Tibial nerve (tissue), 4 donors: Measurements from ENCODE around the gene PLXNA4. TPM values are rescaled to one million over a fixed set of nuclear protein-coding genes. Genes with fewer than 3 reads are reported as not detected.

ENCODE experiments used
- DNase-seq, 2 donors: peaks; one replicate each; pipeline ENCODE4 v3.0.0-alpha.2; 2019; ENCODE audit warnings: low spot score in 2 of 2
- H3K27ac ChIP-seq, 4 donors: fragments of 200-600 bp; sonication (generic) in 3 of 4; one replicate each; pipeline ENCODE4 v1.5.1; 2017 to 2019; ENCODE audit warnings: mild to moderate bottlenecking in 1 of 4
- H3K27me3 ChIP-seq, 2 donors: fragments of 200-600 bp; sonication (generic) in 1 of 2; one replicate each; pipeline versions ENCODE4 v1.5.1 to v1.6.0; 2017 to 2019
- H3K36me3 ChIP-seq, 3 donors: fragments of 200-600 bp; sonication (generic); one replicate each; pipeline ENCODE4 v1.5.1; 2018 to 2019
- H3K4me1 ChIP-seq, 4 donors: fragments of 200-600 bp; sonication (generic) in 3 of 4; one replicate each; pipeline ENCODE4 v1.5.1; 2017 to 2019
- H3K4me3 ChIP-seq, 4 donors: fragments of 200-600 bp; sonication (generic) in 3 of 4; one replicate each; pipeline ENCODE4 v1.5.1; 2017 to 2019; ENCODE audit warnings: mild to moderate bottlenecking in 1 of 4, moderate library complexity in 1 of 4
- H3K9me3 ChIP-seq, 4 donors: fragments of 200-600 bp; sonication (generic) in 3 of 4; one replicate each; pipeline ENCODE4 v1.5.1; 2017 to 2019
- EP300 ChIP-seq, 2 donors: sonication (generic); formaldehyde crosslinking; IDR thresholded peaks; one replicate each; pipeline ENCODE4 v1.6.1; 2017; ENCODE audit warnings: antibody characterized with exemption in 2 of 2, mild to moderate bottlenecking in 1 of 2
- POLR2A ChIP-seq, 2 donors: fragments of 450-650 bp; IDR thresholded peaks; one replicate each; pipeline ENCODE4 v1.6.1; 2017; ENCODE audit warnings: antibody characterized with exemption in 2 of 2, mild to moderate bottlenecking in 2 of 2, moderate library complexity in 2 of 2
- WGBS, 2 donors: methylation state at CpG; one replicate each; pipeline ENCODE4 v1.1.5; 2018; 5-methylcytosine and 5-hydroxymethylcytosine counted together
- total RNA-seq, 4 donors: library from RNA; depleted of rRNA; stranded (reverse); fragments of >200 nt; gene quantifications; one replicate each; pipeline ENCODE4 v1.1.0, GENCODE V29; 2016
- TF ChIP-seq, protein P1 (sequence below), 5 experiments: fragments of 200-600 bp in 3 of 5; fragments of 450-650 bp in 2 of 5; sonication (generic) in 3 of 5; IDR thresholded peaks; one replicate each; pipeline ENCODE4 v1.5.1; 2016 to 2019; ENCODE audit warnings: antibody characterized with exemption in 5 of 5, mild to moderate bottlenecking in 3 of 5, moderate library complexity in 2 of 5

PLXNA4 gene
- total RNA-seq, 4 donors from 2014 or later, result 12.6 to 32.4 (median 13.7) TPM

DNA sequence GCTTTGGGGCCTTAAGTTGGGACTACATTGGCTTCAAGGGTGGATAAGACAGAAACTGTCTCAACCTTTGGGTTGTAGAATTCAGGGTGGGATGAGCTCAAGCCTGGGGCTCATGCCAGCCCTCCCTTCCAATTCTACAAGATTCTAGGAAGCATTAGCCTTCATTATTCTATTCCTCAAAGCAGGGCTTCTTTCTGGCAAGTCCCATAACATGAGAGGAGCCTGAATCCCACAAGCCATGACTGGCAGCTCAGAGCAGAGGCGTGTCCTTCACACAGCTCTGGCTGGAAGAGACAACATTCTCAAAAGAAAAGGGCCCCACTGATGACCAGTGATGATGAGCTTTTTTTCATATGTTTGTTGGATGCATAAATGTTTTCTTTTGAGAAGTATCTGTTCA, 187.6 kb downstream of the PLXNA4 start:
- Histone ChIP-seq H3K27me3 (no peaks in the 10 kb centered on the region), H3K9me3 (no peaks in the 10 kb centered on the region), H3K27ac (no peak overlapping the region), H3K4me1 (peaks cover 0 to 25% (median 0%) of the 10 kb centered on the region in 4 donors), H3K4me3 (no peak overlapping the region), H3K36me3 (no peaks in the 10 kb centered on the region)
- TF ChIP-seq, protein P1, sequence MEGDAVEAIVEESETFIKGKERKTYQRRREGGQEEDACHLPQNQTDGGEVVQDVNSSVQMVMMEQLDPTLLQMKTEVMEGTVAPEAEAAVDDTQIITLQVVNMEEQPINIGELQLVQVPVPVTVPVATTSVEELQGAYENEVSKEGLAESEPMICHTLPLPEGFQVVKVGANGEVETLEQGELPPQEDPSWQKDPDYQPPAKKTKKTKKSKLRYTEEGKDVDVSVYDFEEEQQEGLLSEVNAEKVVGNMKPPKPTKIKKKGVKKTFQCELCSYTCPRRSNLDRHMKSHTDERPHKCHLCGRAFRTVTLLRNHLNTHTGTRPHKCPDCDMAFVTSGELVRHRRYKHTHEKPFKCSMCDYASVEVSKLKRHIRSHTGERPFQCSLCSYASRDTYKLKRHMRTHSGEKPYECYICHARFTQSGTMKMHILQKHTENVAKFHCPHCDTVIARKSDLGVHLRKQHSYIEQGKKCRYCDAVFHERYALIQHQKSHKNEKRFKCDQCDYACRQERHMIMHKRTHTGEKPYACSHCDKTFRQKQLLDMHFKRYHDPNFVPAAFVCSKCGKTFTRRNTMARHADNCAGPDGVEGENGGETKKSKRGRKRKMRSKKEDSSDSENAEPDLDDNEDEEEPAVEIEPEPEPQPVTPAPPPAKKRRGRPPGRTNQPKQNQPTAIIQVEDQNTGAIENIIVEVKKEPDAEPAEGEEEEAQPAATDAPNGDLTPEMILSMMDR (IDR thresholded peaks at IDR 0.05), result no peak
- TF ChIP-seq EP300 (IDR thresholded peaks at IDR 0.05) (no peak), POLR2A (IDR thresholded peaks at IDR 0.05) (no peak)
- no peak for DNase-seq
- WGBS, 2 donors, result 83 to 97% methylated on average over 1 of the region's 1 CpG

DNA sequence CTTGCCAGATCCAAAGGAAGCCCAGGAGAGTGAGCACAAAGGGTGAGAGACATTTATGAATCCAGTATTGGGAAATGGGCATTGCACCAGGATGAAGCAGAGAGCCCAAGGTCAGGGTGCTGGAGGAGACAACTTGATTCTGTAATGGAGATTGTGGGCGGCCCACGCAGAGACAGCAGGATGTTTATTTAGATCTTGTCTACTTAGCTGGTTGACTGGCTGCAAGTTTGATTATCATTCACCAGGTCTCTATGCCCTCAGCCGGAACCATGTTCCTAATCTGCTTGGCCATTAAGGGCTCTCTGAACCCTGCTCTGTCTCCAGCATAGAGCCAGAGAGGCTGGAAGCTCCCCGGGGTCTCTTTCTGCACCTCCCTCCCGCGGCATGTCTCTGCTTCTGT, 188.7 kb downstream of the PLXNA4 start:
- Histone ChIP-seq H3K4me1 (peaks cover 0 to 22% (median 0%) of the 10 kb centered on the region in 4 donors), H3K9me3 (no peaks in the 10 kb centered on the region), H3K36me3 (no peaks in the 10 kb centered on the region), H3K27me3 (no peaks in the 10 kb centered on the region), H3K27ac (no peak overlapping the region), H3K4me3 (no peak overlapping the region)
- TF ChIP-seq EP300 (IDR thresholded peaks at IDR 0.05), result no peak
- TF ChIP-seq, protein P1 (IDR thresholded peaks at IDR 0.05), result no peak
- no peak for TF ChIP-seq POLR2A (IDR thresholded peaks at IDR 0.05)
- 78 to 86% methylated on average over 6 of the region's 6 CpGs for WGBS, 2 donors
- DNase-seq, result no peak

DNA sequence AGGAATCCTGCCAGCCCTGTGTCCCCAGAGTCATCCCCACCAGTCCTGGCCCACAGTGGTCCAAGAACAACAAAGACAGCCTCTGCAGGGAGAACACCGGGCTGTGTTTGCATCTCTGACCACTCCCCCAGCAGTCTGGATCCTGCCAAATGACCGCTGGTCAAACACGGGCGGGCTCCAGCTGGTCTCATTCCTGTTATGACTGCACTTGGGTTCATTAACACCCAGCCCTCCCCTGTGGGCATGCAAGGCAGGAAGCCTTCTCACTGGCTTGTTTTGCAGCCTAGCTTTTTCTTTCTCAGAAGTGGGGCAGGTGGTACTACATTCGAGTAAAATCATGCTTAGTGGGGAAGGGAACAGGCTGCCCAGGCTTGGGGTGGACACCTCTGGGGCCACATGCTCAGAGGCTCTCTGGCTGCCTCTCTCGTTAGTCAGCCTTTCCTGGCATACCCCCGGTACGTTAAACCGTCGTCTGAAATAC, 190.0 kb downstream of the PLXNA4 start:
- Histone ChIP-seq H3K27ac (no peak overlapping the region), H3K4me3 (no peak overlapping the region), H3K36me3 (no peaks in the 10 kb centered on the region)

DNA sequence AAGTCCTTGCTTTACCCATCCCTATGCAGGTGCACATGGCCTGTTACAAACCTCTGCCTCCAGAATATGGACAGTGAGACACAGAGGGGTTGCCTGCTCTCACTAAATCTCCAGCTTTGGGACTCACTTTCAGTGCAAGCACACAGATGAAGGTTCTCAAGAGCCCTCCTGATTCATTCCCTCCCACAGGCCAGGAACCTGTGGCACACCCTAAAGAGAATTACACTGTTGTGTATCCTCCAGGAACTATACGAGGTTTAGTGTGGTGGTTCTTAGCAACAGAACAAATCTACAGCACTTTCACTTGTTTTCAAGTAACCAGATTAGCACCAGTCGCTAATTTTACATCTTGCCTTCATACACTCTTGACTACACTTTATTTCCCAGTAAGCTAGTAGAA, 192.3 kb downstream of the PLXNA4 start:
- H3K4me1 ChIP-seq, result peaks cover 0 to 30% (median 3%) of the 10 kb centered on the region in 4 donors
- H3K9me3 ChIP-seq, result no peaks in the 10 kb centered on the region
- no peaks in the 10 kb centered on the region for H3K27me3 ChIP-seq
- no peak overlapping the region for H3K4me3 ChIP-seq
- no peak overlapping the region for H3K27ac ChIP-seq
- H3K36me3 ChIP-seq, result no peaks in the 10 kb centered on the region
- DNase-seq, result no peak
- 85 to 87% methylated on average over 2 of the region's 2 CpGs for WGBS, 2 donors
- TF ChIP-seq POLR2A (IDR thresholded peaks at IDR 0.05), result no peak
- no peak for TF ChIP-seq EP300 (IDR thresholded peaks at IDR 0.05)
- TF ChIP-seq, protein P1 (IDR thresholded peaks at IDR 0.05), result no peak

More for the DNA sequence above, 190.0 kb downstream of the PLXNA4 start:
- DNase-seq, result peak; percentile 33 to 48
- H3K27me3 ChIP-seq, result no peaks in the 10 kb centered on the region
- H3K4me1 ChIP-seq, result peaks cover 0 to 21% (median 0%) of the 10 kb centered on the region in 4 donors
- TF ChIP-seq POLR2A (IDR thresholded peaks at IDR 0.05) (no peak), EP300 (IDR thresholded peaks at IDR 0.05) (no peak)
- TF ChIP-seq, protein P1 (IDR thresholded peaks at IDR 0.05), result no peak
- 21 to 33% methylated on average over 10 of the region's 10 CpGs for WGBS, 2 donors
- H3K9me3 ChIP-seq, result no peaks in the 10 kb centered on the region

DNA sequence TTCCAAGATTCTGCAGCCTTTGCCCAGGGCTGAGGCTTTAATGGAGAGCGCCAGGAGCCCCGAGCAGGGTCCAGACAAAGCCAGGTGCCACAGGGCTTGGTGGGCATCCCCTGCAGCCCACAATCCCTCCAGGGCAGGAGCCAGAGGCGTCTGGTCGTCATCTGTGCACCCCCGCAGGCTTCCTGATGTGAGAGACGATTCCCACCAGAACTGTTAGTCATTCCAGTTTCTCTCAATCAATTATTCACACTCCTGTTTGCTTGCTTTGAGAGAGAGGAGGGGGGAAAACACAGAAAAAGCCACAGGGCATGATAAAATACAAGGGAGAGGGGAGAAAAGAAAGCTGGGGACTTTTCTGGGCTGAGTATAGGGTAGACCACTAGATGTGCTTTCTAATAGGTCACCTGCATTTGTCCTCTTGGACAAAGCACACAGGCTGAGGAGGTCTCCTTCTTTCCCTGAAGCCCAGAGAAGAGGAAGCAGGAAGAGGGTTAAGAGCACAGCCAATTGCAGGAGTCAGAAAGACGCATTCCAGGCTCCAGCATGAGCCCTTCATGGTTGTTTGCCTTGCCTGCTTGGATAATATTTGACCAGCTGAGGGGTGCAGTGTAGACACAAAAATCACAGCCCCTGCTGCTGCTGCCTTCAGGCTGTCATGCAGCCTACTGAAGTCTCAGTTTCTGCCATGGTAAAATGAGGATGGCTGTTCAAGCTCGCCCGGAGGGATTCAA, 194.4 kb downstream of the PLXNA4 start:
- H3K4me1 ChIP-seq, result peaks cover 0 to 39% (median 3%) of the 10 kb centered on the region in 4 donors
- TF ChIP-seq, protein P1 (IDR thresholded peaks at IDR 0.05), result no peak
- no peak for TF ChIP-seq POLR2A (IDR thresholded peaks at IDR 0.05)
- no peak for TF ChIP-seq EP300 (IDR thresholded peaks at IDR 0.05)
- H3K27me3 ChIP-seq, result no peaks in the 10 kb centered on the region
- H3K27ac ChIP-seq, result no peak overlapping the region
- no peak overlapping the region for H3K4me3 ChIP-seq
- H3K36me3 ChIP-seq, result no peaks in the 10 kb centered on the region
- 52 to 61% methylated on average over 9 of the region's 9 CpGs for WGBS, 2 donors
- DNase-seq, result no peak
- no peaks in the 10 kb centered on the region for H3K9me3 ChIP-seq
